UCSD-AML1 (cell line): ENCODE measurements around the gene SLC8A1.

Experiments used
- DNase-seq: peaks from one replicate; lab custom pipeline; 2025; ENCODE audit not compliant: unreplicated experiment; lab: John Stamatoyannopoulos, UW

SLC8A1 gene

DNA sequence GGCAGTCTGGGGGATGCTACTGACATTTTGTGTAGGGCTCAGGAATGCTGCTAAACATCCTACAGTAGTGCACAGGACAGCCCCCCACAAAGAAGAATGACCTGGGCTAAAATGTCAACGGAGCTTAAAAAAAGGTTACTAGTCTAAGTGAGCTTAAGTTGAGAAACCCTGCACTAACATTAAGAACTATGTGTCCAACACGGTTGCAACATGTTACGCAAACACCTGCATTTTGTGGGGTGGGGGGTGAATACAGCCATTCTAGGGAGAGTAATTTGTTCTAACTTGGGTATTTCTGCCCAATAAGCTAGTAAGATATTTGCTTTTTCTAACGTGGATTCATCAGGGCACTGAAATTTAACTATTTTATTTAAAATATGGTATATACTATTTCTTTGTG lies 57.9 kb downstream of the SLC8A1 start:
- DNase-seq, result no peak

GRCh38 chr2:40388161-40388560 lies 63.7 kb downstream of the SLC8A1 start:
- DNase-seq, result no peak

- no peak for DNase-seq
Measured at GRCh38 chr2:40386177-40386576, 65.7 kb downstream of the SLC8A1 start.

DNA sequence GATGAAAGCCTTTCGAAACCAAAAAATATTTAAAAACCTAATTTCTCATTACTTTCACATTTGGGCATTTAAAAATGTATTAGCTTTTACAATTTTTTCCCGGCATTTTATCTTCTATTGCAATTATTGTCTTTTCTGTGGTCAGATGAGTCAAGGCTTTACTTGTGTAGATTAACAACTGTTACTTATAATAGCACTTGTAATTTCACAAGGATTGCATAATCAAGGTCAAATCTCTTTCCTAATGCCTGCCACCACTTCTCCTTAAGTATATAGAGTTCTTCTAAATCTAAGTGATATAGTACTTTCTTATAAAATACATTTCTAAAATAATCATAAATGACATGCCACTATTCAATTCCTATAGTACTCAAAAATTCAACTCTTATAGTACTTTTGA lies 67.2 kb downstream of the SLC8A1 start:
- DNase-seq, result no peak

DNA sequence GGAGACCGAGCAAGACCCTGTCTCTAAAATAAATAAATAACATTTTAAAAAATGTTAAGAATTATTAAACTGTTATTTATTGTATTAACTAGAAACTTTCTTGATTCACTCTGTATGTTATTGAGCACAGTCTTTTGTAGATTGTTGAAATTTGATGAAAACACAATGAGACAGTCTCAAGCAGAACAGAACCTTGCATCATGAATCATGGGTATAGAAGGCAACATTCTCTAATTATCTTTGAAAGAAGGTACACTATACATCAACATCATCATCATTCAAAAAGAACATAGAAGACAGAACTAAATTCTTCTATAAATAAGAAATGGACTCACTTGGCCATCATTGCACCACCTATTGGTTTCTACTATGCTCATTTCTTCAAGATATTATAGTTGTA lies 67.7 kb downstream of the SLC8A1 start:
- no peak for DNase-seq

DNA sequence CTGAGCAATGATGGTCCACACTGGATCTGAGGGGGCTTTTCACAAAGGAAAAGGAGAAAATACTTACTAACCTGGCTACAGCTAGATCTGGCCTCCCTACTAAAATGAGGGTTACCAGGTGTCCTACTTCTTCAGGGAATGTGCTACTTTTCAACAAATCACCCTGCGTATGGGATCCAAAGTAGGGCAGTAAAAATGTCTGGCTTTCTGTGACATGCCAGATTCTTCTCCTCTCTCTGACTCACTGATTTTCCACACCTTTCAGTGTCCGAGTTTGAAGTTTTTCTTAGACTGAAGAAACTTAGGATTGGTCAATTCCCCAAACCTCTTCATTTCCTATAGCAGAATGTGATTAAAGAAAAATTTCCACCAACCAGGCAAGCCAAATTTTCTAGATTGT lies 71.2 kb downstream of the SLC8A1 start:
- DNase-seq, result no peak

- no peak for DNase-seq
Measured at GRCh38 chr2:40380041-40380440, 71.8 kb downstream of the SLC8A1 start.

GRCh38 chr2:40374543-40375240 lies 77.2 kb downstream of the SLC8A1 start:
- DNase-seq, result no peak

- DNase-seq, result no peak
Measured at GRCh38 chr2:40373111-40373510, 78.8 kb downstream of the SLC8A1 start.

- DNase-seq, result no peak
Measured at GRCh38 chr2:40372283-40372985, 79.5 kb downstream of the SLC8A1 start.

DNA sequence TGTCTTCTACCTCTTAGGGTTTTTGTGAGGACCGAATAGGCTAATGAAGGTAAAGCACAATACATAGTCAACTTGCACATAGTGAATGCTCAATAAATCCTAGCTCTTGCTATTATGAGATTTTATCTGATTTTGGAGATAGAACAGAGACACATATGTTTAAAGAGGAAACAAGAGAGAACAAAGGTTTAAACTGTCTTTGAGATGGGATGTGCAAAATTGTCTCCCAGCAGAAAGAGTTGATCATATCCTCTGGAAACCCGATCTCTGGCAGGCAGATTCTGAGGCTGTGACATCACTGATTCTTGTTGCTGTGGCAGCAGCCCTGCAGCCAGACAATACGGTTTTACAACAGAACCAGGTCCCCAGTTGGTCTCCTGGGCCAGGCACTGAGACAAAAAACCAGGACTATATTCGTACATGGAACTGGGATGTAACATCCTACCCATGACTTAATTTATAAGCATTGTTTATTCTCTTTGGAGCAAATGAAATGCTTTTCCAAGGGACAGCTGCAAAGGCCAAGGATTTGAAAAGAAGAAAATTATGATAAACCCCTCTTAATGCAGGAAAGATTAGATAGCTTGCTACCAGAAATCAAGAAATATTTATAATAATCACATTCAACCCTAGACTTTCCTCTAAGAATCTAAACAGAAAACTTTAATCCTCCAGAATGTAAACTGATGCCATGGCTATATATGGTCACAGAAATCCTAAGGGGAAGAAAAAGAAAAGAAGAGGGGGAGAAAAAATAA lies 80.2 kb downstream of the SLC8A1 start:
- DNase-seq, result no peak

DNA sequence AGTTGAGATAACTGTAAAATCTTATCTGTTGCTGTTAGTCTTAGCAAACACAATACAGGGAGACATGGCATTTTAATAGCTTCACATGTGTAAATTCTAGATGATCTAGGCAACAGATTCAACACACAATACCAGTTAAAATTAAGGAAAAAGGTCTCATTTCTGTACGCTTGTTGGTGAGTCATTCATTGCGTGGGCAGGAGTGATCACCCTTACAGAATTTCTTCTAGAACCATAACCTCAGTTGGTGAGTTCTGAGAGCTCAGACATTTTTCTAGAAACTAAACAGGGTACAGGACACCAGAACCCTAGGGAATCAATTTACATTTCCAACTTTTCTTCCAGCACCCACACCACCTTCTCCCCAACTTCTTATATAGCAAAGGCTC lies 81.9 kb downstream of the SLC8A1 start:
- no peak for DNase-seq

DNA sequence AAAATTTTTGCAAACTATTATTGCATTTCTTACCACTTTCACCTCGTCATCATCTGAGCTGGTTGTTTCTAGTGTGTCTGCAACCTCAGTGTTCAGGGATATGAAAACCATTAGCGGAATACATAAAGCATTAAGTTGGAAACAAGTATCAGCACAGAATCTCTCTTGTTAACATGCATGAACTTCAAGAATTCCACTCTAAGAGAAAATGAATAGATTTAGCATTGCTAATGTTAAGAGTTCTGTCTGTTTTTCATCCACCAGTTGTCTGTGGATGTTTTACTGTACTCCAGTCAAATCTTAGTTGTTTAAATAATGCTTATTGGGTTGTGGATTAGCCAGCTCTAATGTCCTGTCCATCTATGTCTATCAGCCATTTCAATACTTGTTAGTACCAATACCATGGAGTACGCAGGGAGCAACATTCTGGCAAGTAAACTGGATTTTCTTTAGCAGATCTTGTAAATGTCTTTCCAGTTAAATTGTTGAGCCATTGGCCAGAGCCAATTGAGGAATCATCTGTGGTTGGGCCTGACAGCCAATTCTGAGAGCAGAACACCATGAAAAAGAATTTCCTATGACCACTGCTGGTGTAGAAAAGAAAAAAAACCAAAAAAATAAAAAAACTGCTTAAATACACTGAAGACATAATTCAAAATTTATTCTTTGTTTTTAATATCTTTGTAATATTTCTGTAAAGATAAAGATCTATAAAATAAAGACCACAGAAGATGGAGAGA lies 82.5 kb downstream of the SLC8A1 start:
- no peak for DNase-seq

DNA sequence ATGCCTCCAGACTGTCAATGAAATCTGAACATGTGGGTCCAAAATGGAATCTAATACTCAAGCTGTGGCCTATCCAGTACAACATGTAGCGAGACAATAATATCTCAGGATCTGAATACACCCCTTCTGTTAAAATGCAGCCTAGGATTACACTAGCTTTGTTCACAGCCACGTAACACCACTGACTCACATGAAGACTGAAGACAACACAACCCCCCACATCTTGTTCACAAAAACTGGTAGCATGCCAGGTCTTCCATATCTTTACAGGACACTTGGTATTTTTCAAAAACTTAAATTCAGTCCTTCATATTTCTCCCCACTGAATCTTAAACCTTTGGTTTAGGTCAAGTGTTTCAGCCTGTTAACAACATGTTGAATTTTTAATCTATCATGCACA lies 84.2 kb downstream of the SLC8A1 start:
- no peak for DNase-seq

- no peak for DNase-seq
Measured at GRCh38 chr2:40367032-40367431, 84.9 kb downstream of the SLC8A1 start.

DNA sequence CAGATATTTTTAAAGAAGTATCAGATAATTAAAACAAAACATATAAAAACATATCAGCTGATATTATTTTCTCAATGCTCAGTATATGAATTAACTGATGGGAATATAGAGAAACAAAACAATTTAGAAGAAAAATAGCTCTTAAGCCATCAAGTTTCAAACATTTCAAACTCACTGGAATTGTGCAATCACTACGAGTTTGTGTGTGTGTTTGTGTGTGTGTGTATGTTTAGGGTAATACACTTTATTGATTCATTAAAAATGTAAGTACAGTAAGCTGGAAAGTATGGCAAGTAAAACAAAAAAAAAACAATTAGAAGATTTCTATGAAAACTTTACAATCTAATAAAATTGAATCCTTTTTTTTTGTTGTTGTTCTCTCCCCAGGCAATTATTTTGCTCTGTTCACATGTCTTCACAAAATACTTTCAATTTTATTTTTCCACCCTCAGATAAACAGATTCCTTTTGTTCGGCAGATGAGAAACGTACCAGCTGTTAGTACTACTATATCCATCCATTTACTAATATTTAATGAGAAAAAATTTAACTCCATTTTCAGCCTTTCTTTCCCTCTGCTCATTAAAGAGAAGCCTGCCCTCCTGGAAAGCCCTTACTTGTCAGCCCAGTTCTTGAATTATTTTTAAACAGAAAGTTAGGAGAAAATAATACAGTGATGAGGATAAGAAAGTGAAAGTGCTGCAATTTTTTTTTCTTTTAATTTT lies 87.6 kb downstream of the SLC8A1 start:
- no peak for DNase-seq

DNA sequence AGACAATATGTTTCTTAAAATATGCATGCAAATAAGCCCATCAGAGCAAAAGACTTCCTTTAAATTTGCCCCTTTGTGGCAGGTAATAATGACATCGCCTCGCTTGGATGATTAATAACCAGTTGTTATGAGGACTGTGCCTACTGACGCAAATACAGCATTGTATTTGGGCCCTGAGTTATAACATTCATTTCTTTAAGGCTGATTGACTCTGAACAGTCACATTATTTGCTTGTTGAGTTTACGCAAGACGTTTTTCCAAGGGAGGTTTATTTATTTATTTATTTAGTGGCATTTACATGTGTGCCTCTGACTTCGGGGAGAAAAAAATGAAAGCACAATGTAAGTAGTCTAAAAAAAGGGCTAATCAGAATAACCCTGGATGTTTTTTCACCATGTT lies 88.3 kb downstream of the SLC8A1 start:
- no peak for DNase-seq

DNA sequence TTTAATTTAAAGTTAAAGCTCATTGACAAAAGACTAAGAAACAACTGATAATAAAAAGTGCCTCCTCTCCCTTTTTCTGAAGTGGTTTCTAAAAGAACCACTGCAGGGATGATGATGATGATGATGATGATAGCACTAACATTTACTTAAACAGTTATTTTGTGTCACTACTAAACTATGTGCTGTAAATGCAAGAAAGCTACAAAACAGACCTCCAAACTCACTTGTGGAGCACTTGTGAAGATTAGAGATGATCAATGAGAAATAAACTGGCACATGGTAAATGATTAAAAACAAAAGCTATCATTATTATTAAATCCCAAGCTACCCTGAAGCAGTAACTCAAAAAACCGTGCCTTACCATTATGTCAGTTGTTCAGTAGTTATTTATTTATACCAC lies 88.7 kb downstream of the SLC8A1 start:
- no peak for DNase-seq

DNA sequence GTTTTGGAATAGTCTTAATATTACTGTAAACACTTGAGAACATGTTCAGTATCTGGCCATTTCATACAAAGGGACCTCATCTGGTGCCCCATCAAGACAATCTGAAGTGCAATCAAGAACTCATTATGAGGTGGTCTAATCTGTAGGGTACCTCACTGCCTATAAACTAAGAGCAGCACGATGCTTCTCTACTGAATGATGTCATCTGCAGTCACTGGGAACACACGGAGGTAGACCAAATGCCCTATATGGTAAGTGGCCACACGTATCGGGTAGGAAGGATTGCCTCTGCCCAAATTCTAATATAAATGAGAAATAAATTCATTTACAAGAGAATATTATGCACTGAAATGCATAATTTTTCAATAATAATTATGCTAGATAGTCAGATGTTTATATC lies 90.4 kb downstream of the SLC8A1 start:
- DNase-seq, result no peak

GRCh38 chr2:40360652-40361051 lies 91.2 kb downstream of the SLC8A1 start:
- no peak for DNase-seq

- no peak for DNase-seq
Measured at GRCh38 chr2:40359811-40360210, 92.1 kb downstream of the SLC8A1 start.
